HT-29 (cell line): ENCODE data around the gene IRX1. TPM values are rescaled to one million over a fixed set of nuclear protein-coding genes. Genes with fewer than 3 reads are reported as not detected.

ENCODE experiments used
- DNase-seq: peaks from one replicate; pipeline ENCODE4 v3.0.0-alpha.2; 2015; ENCODE audit warnings: low spot score
- total RNA-seq: library from RNA; depleted of rRNA; stranded (reverse); fragments of >200 nt; shearing (Covaris generic); gene quantifications from 2 replicates; pipeline ENCODE4 v1.2.3, GENCODE V29; 2014

Gene IRX1
- total RNA-seq, 1 experiment from 2014 or later, result not detected

DNA sequence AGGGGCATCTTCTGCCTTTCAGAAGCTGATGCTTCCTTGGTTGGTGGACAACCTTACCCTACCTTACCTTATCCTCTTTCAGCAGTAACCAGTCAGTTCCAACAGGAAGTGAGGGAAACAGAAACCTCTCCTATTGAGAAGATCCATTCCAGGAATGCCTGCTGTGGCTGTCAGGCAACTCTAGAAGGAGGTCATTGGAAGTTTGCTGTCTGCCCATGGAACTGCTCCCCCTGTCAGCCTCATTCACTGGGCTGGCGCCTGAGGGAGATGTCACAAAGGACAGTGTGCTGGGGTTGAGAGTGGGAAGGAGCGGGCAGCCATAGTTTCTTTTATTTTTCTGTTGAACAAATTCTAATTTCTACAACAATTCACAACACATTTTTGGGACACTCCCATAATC lies 54.7 kb downstream of the IRX1 start:
- DNase-seq, result no peak

DNA sequence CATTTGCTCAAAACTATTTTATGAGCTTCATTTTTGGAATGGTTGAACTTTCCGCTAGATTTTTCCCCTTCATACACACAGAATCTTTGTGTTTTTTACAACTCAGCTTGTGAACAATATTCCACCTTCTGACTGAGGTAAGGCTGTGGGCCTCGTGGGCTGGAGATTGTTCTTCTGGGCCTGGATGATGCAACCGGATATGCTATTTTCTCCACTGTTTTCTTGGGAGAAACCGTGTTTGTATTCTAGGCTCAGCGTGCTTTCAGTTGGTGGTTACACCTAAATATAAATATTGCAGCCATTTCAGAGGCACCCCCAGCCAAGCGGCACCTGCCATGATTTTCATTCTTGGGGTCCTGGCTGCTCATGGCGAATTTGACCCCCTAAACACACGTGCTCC lies 55.2 kb downstream of the IRX1 start:
- DNase-seq, result no peak
